ENCODE measurements around the gene LAMP2. TPM values are rescaled to one million over a fixed set of nuclear protein-coding genes. Genes with fewer than 3 reads are reported as not detected.

The LAMP2 gene
- total RNA-seq, 1 donor from 2014 or later = 32.6 TPM

- no peak for TF ChIP-seq CTCF (IDR thresholded peaks at IDR 0.05)
- peaks cover 9% of the 10 kb centered on the region for H3K36me3 Mint-ChIP-seq (ENCODE audit: low read depth)
- H3K4me1 Mint-ChIP-seq = peaks cover 31% of the 10 kb centered on the region
- POLR2A ChIA-PET = interaction anchor here (1.7 to 1.8 kb wide), 2 partner anchors 10 to 18 kb away, joined by 6 to 8 read pairs; no protein-coding TSS in a partner anchor
- peak overlapping the region; percentile 86 for H3K27ac Mint-ChIP-seq
- intact Hi-C loops (cut with micrococcal nuclease) = loop anchor here (2.0 to 10.0 kb wide), 4 partner anchors 16 to 324 kb away; partner anchors contain the start of gene ZBTB33
- peak overlapping the region; percentile 94 for H3K4me3 Mint-ChIP-seq
- CTCF ChIA-PET = interaction anchor here (0.9 kb wide), 1 partner anchor 18 kb away, joined by 3 read pairs; no protein-coding TSS in a partner anchor
- ATAC-seq (ENCODE audit: low read depth) = no peak
- H3K9me3 Mint-ChIP-seq = no peaks in the 10 kb centered on the region
- H3K27me3 Mint-ChIP-seq = no peaks in the 10 kb centered on the region
- DNase-seq = no peak
Observed at GRCh38 chrX:120468479-120468824, 644 bp downstream of the LAMP2 start.

GRCh38 chrX:120468071-120468470 is 1.0 kb downstream of the LAMP2 start:
- Mint-ChIP-seq H3K36me3 (ENCODE audit: low read depth) (peaks cover 9% of the 10 kb centered on the region), H3K4me1 (peaks cover 31% of the 10 kb centered on the region), H3K27ac (peak overlapping the region; percentile 86), H3K27me3 (no peaks in the 10 kb centered on the region), H3K4me3 (peak overlapping the region; percentile 94), H3K9me3 (no peaks in the 10 kb centered on the region)
- ChIA-PET CTCF (no interaction called here), POLR2A (interaction anchor here (1.7 to 1.8 kb wide), 2 partner anchors 10 to 18 kb away, joined by 6 to 8 read pairs; no protein-coding TSS in a partner anchor)
- TF ChIP-seq CTCF (IDR thresholded peaks at IDR 0.05) = no peak
- intact Hi-C loops (cut with micrococcal nuclease) = loop anchor here (2.0 to 10.0 kb wide), 4 partner anchors 15 to 323 kb away; partner anchors contain the start of gene ZBTB33
- DNase-seq (no peak), ATAC-seq (ENCODE audit: low read depth) (no peak)

GRCh38 chrX:120464411-120464810 is 4.7 kb downstream of the LAMP2 start:
- Mint-ChIP-seq H3K27me3 (no peaks in the 10 kb centered on the region), H3K27ac (no peak overlapping the region), H3K4me1 (peaks cover 39% of the 10 kb centered on the region), H3K36me3 (ENCODE audit: low read depth) (peaks cover 9% of the 10 kb centered on the region), H3K9me3 (no peaks in the 10 kb centered on the region), H3K4me3 (no peak overlapping the region)
- ATAC-seq (ENCODE audit: low read depth) = no peak
- intact Hi-C loops (cut with micrococcal nuclease) = loop anchor here (10.0 kb wide), 1 partner anchor 320 kb away; no protein-coding TSS in a partner anchor
- no peak for DNase-seq
- TF ChIP-seq CTCF (IDR thresholded peaks at IDR 0.05) = no peak
- CTCF ChIA-PET = no interaction called here
- POLR2A ChIA-PET = no interaction called here

GRCh38 chrX:120463241-120463640 is 5.9 kb downstream of the LAMP2 start:
- no peak for DNase-seq
- Mint-ChIP-seq H3K27me3 (no peaks in the 10 kb centered on the region), H3K9me3 (no peaks in the 10 kb centered on the region), H3K36me3 (ENCODE audit: low read depth) (no peaks in the 10 kb centered on the region), H3K27ac (no peak overlapping the region), H3K4me3 (no peak overlapping the region), H3K4me1 (peaks cover 44% of the 10 kb centered on the region)
- CTCF ChIA-PET = interaction anchor here (1.5 kb wide), 1 partner anchor 11 kb away, joined by 3 read pairs; no protein-coding TSS in a partner anchor
- no peak for ATAC-seq (ENCODE audit: low read depth)
- POLR2A ChIA-PET = interaction anchor here (1.0 kb wide), 1 partner anchor 140 kb away, joined by 3 read pairs; the partner anchor contains the start of gene MCTS1
- TF ChIP-seq CTCF (IDR thresholded peaks at IDR 0.05) = no peak
- intact Hi-C loops (cut with micrococcal nuclease) = loop anchor here (10.0 kb wide), 1 partner anchor 318 kb away; no protein-coding TSS in a partner anchor

- DNase-seq = no peak
- no peak for TF ChIP-seq CTCF (IDR thresholded peaks at IDR 0.05)
- H3K4me3 Mint-ChIP-seq = no peak overlapping the region
- no peaks in the 10 kb centered on the region for H3K36me3 Mint-ChIP-seq (ENCODE audit: low read depth)
- H3K27ac Mint-ChIP-seq = no peak overlapping the region
- POLR2A ChIA-PET = no interaction called here
- no peak for ATAC-seq (ENCODE audit: low read depth)
- intact Hi-C loops (cut with micrococcal nuclease) = loop anchor here (10.0 kb wide), 1 partner anchor 318 kb away; no protein-coding TSS in a partner anchor
- no peaks in the 10 kb centered on the region for H3K9me3 Mint-ChIP-seq
- peaks cover 46% of the 10 kb centered on the region for H3K4me1 Mint-ChIP-seq
- H3K27me3 Mint-ChIP-seq = no peaks in the 10 kb centered on the region
- CTCF ChIA-PET = interaction anchor here (1.5 kb wide), 1 partner anchor 10 kb away, joined by 3 read pairs; no protein-coding TSS in a partner anchor
Observed at GRCh38 chrX:120462370-120462769, 6.7 kb downstream of the LAMP2 start.
